Panc1 (cell line): ENCODE results near the gene CSTB. TPM values are rescaled to one million over a fixed set of nuclear protein-coding genes. Genes with fewer than 3 reads are reported as not detected.

ENCODE experiments used
- ATAC-seq: fragments of 200-7000 bp; cut with Tn5 transposase; 2 replicates; pipeline ENCODE4 v1.9.1; 2020; ENCODE audit warnings: mild to moderate bottlenecking, moderate library complexity
- BruUV-seq: library from RNA; stranded (reverse); fragments of 400-500 nt; replicated peaks from 2 replicates; lab custom pipeline; 2021; lab: Mats Ljungman, UMichigan
- CTCF ChIA-PET: fragments of 300-600 bp; sonication (Branson Sonifier 250); formaldehyde crosslinking; loops from one replicate; lab custom pipeline; 2022; ENCODE audit warnings: antibody characterized with exemption; lab: Charles Lee
- POLR2A ChIA-PET: fragments of 300-600 bp; sonication (Branson Sonifier 250); formaldehyde crosslinking; loops from one replicate; lab custom pipeline; 2022; ENCODE audit warnings: antibody characterized with exemption; lab: Charles Lee
- DNase-seq: peaks from one replicate; pipeline ENCODE4 v3.0.0-alpha.2; 2010; ENCODE audit warnings: low read depth, low spot score
- H3K27ac ChIP-seq: 2 replicates; pipeline ENCODE4 v1.5.1; 2011; ENCODE audit warnings: mild to moderate bottlenecking, low read length, inconsistent platforms
- H3K27me3 ChIP-seq: fragments of 200-500 bp; sonication (Bioruptor generic); 2 replicates; pipeline ENCODE4 v1.6.0; 2014; ENCODE audit warnings: low read length, inconsistent platforms; ENCODE audit not compliant: control insufficient read depth, insufficient read depth
- H3K36me3 ChIP-seq: fragments of 200-500 bp; sonication (Bioruptor generic); 2 replicates; pipeline ENCODE4 v1.5.1; 2014; ENCODE audit warnings: inconsistent platforms, mild to moderate bottlenecking, low read length, moderate library complexity; ENCODE audit not compliant: control insufficient read depth, insufficient read depth
- H3K4me1 ChIP-seq: 2 replicates; pipeline ENCODE4 v1.5.1; 2011; ENCODE audit warnings: inconsistent platforms, mild to moderate bottlenecking, low read length, moderate library complexity; ENCODE audit not compliant: control insufficient read depth, insufficient read depth
- H3K4me3 ChIP-seq, 2 experiments: 2 replicates each; pipeline ENCODE4 v1.5.1; 2011 to 2012; ENCODE audit warnings: low read depth in 2 of 2, low read length in 2 of 2, mild to moderate bottlenecking in 2 of 2, inconsistent platforms in 1 of 2, moderate library complexity in 1 of 2
- H3K9me3 ChIP-seq: fragments of 200-500 bp; sonication (Bioruptor generic); 2 replicates; pipeline ENCODE4 v1.5.1; 2014; ENCODE audit warnings: low read depth, mild to moderate bottlenecking, inconsistent platforms, low read length, moderate library complexity; ENCODE audit not compliant: control insufficient read depth, insufficient read depth
- CTCF ChIP-seq: fragments of 450-650 bp; IDR thresholded peaks from 2 replicates; pipeline ENCODE4 v1.5.1; 2017; ENCODE audit warnings: mild to moderate bottlenecking
- POLR2AphosphoS5 ChIP-seq: IDR thresholded peaks from 2 replicates; pipeline ENCODE4 v1.6.1; 2012; ENCODE audit warnings: mild to moderate bottlenecking, low read depth, low read length, moderate library complexity
- REST ChIP-seq, 2 experiments: IDR thresholded peaks; 2 replicates each; pipeline ENCODE4 v1.6.1; 2011 to 2012; ENCODE audit warnings: low read depth in 2 of 2, control low read depth in 1 of 2, low read length in 1 of 2, mild to moderate bottlenecking in 1 of 2, moderate library complexity in 1 of 2; ENCODE audit not compliant: insufficient read depth in 1 of 2
- SIN3A ChIP-seq: IDR thresholded peaks from 2 replicates; pipeline ENCODE4 v1.6.1; 2012; ENCODE audit warnings: low read depth, mild to moderate bottlenecking, low read length, moderate library complexity, borderline replicate concordance; ENCODE audit not compliant: insufficient read depth
- TCF7L2 ChIP-seq: IDR thresholded peaks from 2 replicates; pipeline ENCODE4 v1.6.1; 2011; ENCODE audit warnings: mild to moderate bottlenecking, low read depth, low read length, inconsistent platforms
- in situ Hi-C: cut with HindIII; loops from 2 replicates; pipeline ENCODE4 v1.10.0; 2016; ENCODE audit warnings: low sequenced_read_pairs, low pct_unique_long_range_greater_than_20kb
- intact Hi-C: fragments of 100-400 bp; cut with micrococcal nuclease; formaldehyde crosslinking; loops from one replicate; pipeline ENCODE4 v1.10.0; 2022; ENCODE audit not compliant: unreplicated experiment
- total RNA-seq: library from RNA; stranded (reverse); gene quantifications from one replicate; pipeline ENCODE4 v1.2.1, GENCODE V29; 2021; ENCODE audit not compliant: unreplicated experiment

CSTB gene
- total RNA-seq, 1 experiment from 2014 or later = 72.5 TPM

GRCh38 chr21:43800124-43800523, 24.0 kb upstream of the CSTB start:
- no peak for ATAC-seq
- Histone ChIP-seq H3K27ac (no peak overlapping the region), H3K36me3 (peaks cover 3% of the 10 kb centered on the region; the same call in 1 of the 2 replicates), H3K4me1 (no peaks in the 10 kb centered on the region), H3K9me3 (no peaks in the 10 kb centered on the region), H3K4me3 (no peak overlapping the region), H3K27me3 (no peaks in the 10 kb centered on the region)
- no peak for TF ChIP-seq POLR2AphosphoS5
- TF ChIP-seq CTCF = no peak
- no peak for TF ChIP-seq TCF7L2
- no peak for TF ChIP-seq REST (IDR thresholded peaks at IDR 0.05; ENCODE audit: insufficient read depth in 1 of 2, low read depth in 2 of 2, low read length in 1 of 2)
- TF ChIP-seq SIN3A = no peak
- ChIA-PET CTCF (interaction anchor here (0.6 kb wide), 1 partner anchor 98 kb away, joined by 3 read pairs; no protein-coding TSS in a partner anchor), POLR2A (no interaction called here)
- in situ Hi-C loops (no loop called here), intact Hi-C loops (no loop called here)
- DNase-seq = no peak
- no TSS peak for BruUV-seq

- intact Hi-C loops = no loop called here
- ATAC-seq (no peak), DNase-seq (no peak)
- no TSS peak for BruUV-seq
- Histone ChIP-seq H3K9me3 (no peaks in the 10 kb centered on the region), H3K4me3 (no peak overlapping the region), H3K27ac (no peak overlapping the region), H3K4me1 (no peaks in the 10 kb centered on the region), H3K27me3 (no peaks in the 10 kb centered on the region), H3K36me3 (peaks cover 3% of the 10 kb centered on the region; the same call in 1 of the 2 replicates)
- CTCF ChIA-PET = no interaction called here
- in situ Hi-C loops = no loop called here
- POLR2A ChIA-PET = no interaction called here
- TF ChIP-seq SIN3A = no peak
- TF ChIP-seq CTCF = no peak
- no peak for TF ChIP-seq REST (IDR thresholded peaks at IDR 0.05; ENCODE audit: insufficient read depth in 1 of 2, low read depth in 2 of 2, low read length in 1 of 2)
- TF ChIP-seq POLR2AphosphoS5 = no peak
- TF ChIP-seq TCF7L2 = no peak
Measured at GRCh38 chr21:43799301-43799840, 23.3 kb upstream of the CSTB start.
